ENCODE measurements around the gene CEP295NL.

DNA sequence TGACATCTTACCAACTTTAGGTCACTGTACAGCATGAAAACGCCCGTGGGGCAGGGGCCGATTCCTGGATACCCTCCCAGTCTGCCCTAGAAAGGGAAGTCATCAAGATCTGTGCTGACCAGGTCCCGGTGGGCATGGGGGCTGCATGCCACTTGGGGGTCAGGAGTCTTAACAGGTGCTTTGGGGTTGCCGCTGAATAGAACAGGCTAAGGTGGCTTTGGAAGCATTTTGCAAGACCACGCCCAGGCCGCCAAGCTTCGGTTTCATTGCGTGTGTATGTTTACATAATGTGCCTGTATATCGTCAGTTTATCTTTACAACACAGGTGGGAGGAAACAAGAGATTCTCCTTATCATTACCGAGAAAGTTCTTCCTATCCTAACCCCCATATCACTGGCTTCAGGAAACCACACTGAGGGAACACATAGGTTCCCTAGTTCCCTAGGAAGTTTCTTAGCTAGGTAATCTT, 49.0 kb downstream of the CEP295NL start:
- TF ChIP-seq, protein P1, sequence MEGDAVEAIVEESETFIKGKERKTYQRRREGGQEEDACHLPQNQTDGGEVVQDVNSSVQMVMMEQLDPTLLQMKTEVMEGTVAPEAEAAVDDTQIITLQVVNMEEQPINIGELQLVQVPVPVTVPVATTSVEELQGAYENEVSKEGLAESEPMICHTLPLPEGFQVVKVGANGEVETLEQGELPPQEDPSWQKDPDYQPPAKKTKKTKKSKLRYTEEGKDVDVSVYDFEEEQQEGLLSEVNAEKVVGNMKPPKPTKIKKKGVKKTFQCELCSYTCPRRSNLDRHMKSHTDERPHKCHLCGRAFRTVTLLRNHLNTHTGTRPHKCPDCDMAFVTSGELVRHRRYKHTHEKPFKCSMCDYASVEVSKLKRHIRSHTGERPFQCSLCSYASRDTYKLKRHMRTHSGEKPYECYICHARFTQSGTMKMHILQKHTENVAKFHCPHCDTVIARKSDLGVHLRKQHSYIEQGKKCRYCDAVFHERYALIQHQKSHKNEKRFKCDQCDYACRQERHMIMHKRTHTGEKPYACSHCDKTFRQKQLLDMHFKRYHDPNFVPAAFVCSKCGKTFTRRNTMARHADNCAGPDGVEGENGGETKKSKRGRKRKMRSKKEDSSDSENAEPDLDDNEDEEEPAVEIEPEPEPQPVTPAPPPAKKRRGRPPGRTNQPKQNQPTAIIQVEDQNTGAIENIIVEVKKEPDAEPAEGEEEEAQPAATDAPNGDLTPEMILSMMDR (IDR thresholded peaks at IDR 0.05): no peak
- no peak for TF ChIP-seq POLR2A (IDR thresholded peaks at IDR 0.05)
- TF ChIP-seq POLR2AphosphoS5 (IDR thresholded peaks at IDR 0.05; ENCODE audit: insufficient read depth in 1 of 2, low read depth in 1 of 2): peak in 1 of 2 donors; percentile 14

Measured in vagina (tissue), 2 donors.